NCI-H2107 treated with DMSO at 0.1 percent for 48 hours (cell line): ENCODE measurements around the gene PCDHGA6.
"Not testable (repeated sequence)": the region's sequence is repeated elsewhere in the genome, so short reads cannot be mapped to it uniquely, and the experiment has no call there.

Source experiments
- DNase-seq: peaks from one replicate; lab custom pipeline; 2025; ENCODE audit not compliant: unreplicated experiment; lab: John Stamatoyannopoulos, UW

Gene PCDHGA6

GRCh38 chr5:141373673-141374317, at the start of gene PCDHGA6:
Gene PCDHGA6, plus strand, starts transcription at chr5:141373891. Its CDS starts 193 bp downstream, at chr5:141374084.
- DNase-seq, result no peak

- no peak for DNase-seq
Observed at GRCh38 chr5:141326088-141326854, 47.4 kb upstream of the PCDHGA6 start.

GRCh38 chr5:141328231-141328630, 45.5 kb upstream of the PCDHGA6 start:
- no peak for DNase-seq

- DNase-seq, result no peak
Observed at GRCh38 chr5:141330299-141331080, 43.2 kb upstream of the PCDHGA6 start, which contains the start of gene PCDHGA1. Gene PCDHGA1, plus strand, starts transcription at chr5:141330514.

GRCh38 chr5:141332571-141332970, 41.1 kb upstream of the PCDHGA6 start:
- not testable (repeated sequence) for DNase-seq

- DNase-seq, result no peak
Observed at GRCh38 chr5:141338538-141339306, 35.0 kb upstream of the PCDHGA6 start, which contains the start of gene PCDHGA2. Gene PCDHGA2, plus strand, starts transcription at chr5:141338760.

GRCh38 chr5:141340781-141341354, 32.8 kb upstream of the PCDHGA6 start:
- not testable (repeated sequence) for DNase-seq

- DNase-seq, result no peak
Observed at GRCh38 chr5:141342773-141343172, 30.9 kb upstream of the PCDHGA6 start.

GRCh38 chr5:141343242-141343952, 30.3 kb upstream of the PCDHGA6 start, which contains the start of gene PCDHGA3:
Gene PCDHGA3, plus strand, starts transcription at chr5:141343829. Its CDS starts 205 bp downstream, at chr5:141344034.
- no peak for DNase-seq

- DNase-seq, result no peak
Observed at GRCh38 chr5:141343953-141344463, 29.7 kb upstream of the PCDHGA6 start.

- no peak for DNase-seq
Observed at GRCh38 chr5:141345327-141345726, 28.4 kb upstream of the PCDHGA6 start.

- DNase-seq, result not testable (repeated sequence)
Observed at GRCh38 chr5:141346017-141346416, 27.7 kb upstream of the PCDHGA6 start.

- DNase-seq, result no peak
Observed at GRCh38 chr5:141349917-141350619, 23.6 kb upstream of the PCDHGA6 start, which contains the start of gene PCDHGB1. Gene PCDHGB1, plus strand, starts transcription at chr5:141350099. Its CDS starts 162 bp downstream, at chr5:141350261.

GRCh38 chr5:141351591-141351990, 22.1 kb upstream of the PCDHGA6 start:
- no peak for DNase-seq

GRCh38 chr5:141354900-141355469, 18.7 kb upstream of the PCDHGA6 start, which contains the start of gene PCDHGA4:
Gene PCDHGA4, plus strand, starts transcription at chr5:141355021. Its CDS starts 87 bp downstream, at chr5:141355108.
- no peak for DNase-seq

GRCh38 chr5:141355641-141356040, 18.1 kb upstream of the PCDHGA6 start:
- no peak for DNase-seq

GRCh38 chr5:141356133-141356532, 17.6 kb upstream of the PCDHGA6 start:
- no peak for DNase-seq

GRCh38 chr5:141356950-141357349, 16.7 kb upstream of the PCDHGA6 start:
- no peak for DNase-seq
